ENCODE results near the gene MGARP. TPM values are rescaled to one million over a fixed set of nuclear protein-coding genes. Genes with fewer than 3 reads are reported as not detected.
A peak's percentile ranks its signal among the peaks of the same experiment; 100 is the strongest.

MGARP gene
- total RNA-seq, 2 experiments from 2014 or later: not detected

DNA sequence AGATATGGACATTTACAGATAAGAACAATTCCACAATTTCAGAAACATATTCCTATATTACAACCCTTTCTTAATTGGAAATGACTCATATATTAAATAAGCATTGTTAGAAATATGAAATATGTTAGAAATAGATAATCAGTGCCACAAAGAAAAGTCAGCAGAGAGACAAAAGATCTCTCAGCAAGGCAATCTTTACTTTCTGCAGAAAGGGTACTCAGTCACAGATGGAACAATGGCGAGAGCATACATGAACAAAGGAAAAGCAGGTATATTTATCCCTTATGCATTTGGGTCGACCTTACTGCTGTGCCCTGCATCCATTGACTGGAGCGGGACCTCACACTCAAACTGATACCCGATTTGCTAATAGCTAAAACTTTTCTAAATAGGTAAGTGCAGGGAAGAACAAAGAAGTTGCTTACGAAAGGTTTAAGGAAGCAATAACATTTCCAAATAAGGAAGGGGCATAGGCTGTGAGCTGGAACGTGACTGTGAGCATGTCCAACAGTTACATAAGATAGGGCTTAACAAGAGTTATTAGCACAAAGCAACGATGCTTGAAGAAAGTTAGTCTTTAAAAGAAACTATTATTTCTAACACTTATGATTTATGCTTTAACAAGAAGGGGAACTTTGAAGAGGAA lies 40.8 kb downstream of the MGARP start:
- Mint-ChIP-seq H3K9me3 (peaks cover 2% of the 10 kb centered on the region), H3K27me3 (no peaks in the 10 kb centered on the region), H3K4me1 (peaks cover 2% of the 10 kb centered on the region), H3K36me3 (ENCODE audit: low read depth) (no peaks in the 10 kb centered on the region), H3K4me3 (no peak overlapping the region), H3K27ac (no peak overlapping the region)
- ChIA-PET POLR2A (no interaction called here), CTCF (interaction anchor here (1.9 kb wide), 1 partner anchor 209 kb away, joined by 4 read pairs; no protein-coding TSS in a partner anchor)
- no peak for DNase-seq

DNA sequence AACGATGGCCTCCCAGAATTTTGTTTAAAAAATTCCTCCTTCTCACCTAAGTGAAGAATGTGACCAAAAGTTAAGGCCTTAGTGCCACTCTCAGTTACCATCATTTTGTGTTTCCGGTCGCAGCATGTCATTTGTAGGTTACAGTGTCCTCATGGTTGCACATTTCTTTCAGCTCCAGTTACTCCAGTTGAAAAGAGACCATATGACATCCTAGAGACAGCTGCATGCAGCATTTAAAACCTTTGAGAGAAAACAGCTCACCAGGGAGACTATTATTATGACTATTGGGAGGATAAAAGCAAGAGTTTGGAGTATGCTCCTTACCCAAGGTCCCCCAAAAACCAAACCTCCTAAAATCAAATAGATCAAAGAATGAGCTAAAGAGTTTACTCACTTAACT lies 45.8 kb downstream of the MGARP start:
- Mint-ChIP-seq H3K36me3 (ENCODE audit: low read depth) (no peaks in the 10 kb centered on the region), H3K9me3 (peaks cover under 1% of the 10 kb centered on the region), H3K4me1 (peaks cover 2% of the 10 kb centered on the region), H3K4me3 (no peak overlapping the region), H3K27ac (no peak overlapping the region), H3K27me3 (no peaks in the 10 kb centered on the region)
- no peak for DNase-seq
- ChIA-PET CTCF (no interaction called here), POLR2A (interaction anchor here (1.0 kb wide), 1 partner anchor 66 kb away, joined by 3 read pairs; no protein-coding TSS in a partner anchor)

DNA sequence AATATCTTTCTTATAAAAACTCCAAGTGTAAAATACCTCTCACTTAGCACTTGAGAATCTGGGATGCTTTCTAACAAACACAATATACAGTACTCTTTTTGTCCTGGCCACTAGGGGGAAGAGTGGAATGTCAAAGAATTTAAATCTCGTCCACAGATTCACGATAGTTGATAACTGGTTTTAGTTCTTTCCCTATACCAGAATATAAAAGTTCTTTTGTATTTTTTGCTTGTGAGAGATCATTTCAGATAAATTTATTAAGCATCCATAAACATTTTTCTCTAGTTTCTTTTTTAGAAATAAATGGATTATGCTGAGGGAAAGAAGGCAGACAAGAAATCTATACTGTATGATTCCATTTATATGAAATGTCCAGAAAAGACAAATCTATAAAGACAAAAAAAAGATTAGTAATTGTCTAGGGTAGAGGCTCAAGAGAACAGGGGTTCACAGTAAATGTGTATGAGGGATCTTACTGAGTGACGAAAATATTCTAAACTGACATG lies 50.4 kb downstream of the MGARP start:
- DNase-seq: no peak
- POLR2A ChIA-PET: no interaction called here
- H3K4me1 Mint-ChIP-seq: no peaks in the 10 kb centered on the region
- no peaks in the 10 kb centered on the region for H3K9me3 Mint-ChIP-seq
- no peaks in the 10 kb centered on the region for H3K36me3 Mint-ChIP-seq (ENCODE audit: low read depth)
- CTCF ChIA-PET: interaction anchor here (1.0 to 3.2 kb wide), 3 partner anchors 67 to 200 kb away, joined by 5 to 21 read pairs (median 7); partner anchors contain the start of gene NAA15
- H3K4me3 Mint-ChIP-seq: no peak overlapping the region
- no peak overlapping the region for H3K27ac Mint-ChIP-seq
- no peaks in the 10 kb centered on the region for H3K27me3 Mint-ChIP-seq

DNA sequence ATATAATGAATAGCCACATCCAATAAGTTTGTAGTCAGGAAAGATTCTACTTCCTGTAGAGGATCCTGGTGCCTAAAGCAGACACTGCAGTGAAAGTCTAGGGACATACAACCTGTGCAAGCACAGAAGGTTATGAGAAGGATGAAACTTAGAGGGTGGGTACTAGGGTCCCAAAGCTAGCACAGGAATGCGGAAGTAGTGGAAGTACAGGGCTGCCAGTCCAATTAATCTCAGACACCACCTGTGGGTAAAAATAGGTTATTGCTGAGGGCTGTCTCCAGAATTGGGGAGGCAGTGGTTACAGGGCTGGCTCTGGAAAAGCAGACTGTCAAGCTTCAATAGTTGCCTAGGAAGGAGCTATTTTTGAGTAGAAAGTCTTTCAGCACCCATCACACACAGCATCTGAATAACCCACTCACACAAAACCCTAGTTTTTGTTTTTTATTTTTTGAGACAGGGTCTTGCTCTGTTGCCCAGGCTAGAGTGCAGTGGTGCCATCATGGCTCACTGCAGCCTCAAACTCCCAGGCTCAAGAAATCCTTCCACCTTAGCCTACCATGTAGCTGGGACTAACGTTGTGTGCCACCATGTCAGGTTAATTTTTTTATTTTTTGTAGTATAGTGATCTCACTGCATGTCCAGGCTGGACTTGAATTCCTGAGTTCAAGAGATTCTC lies 52.2 kb downstream of the MGARP start:
- Mint-ChIP-seq H3K4me1 (peaks cover 8% of the 10 kb centered on the region), H3K36me3 (ENCODE audit: low read depth) (no peaks in the 10 kb centered on the region), H3K27ac (no peak overlapping the region), H3K27me3 (no peaks in the 10 kb centered on the region), H3K9me3 (no peaks in the 10 kb centered on the region), H3K4me3 (no peak overlapping the region)
- ChIA-PET CTCF (interaction anchor here (0.8 to 3.2 kb wide), 11 partner anchors 9 to 198 kb away, joined by 3 to 21 read pairs (median 4); partner anchors contain the start of genes MGARP and NAA15), POLR2A (no interaction called here)
- no peak for DNase-seq

DNA sequence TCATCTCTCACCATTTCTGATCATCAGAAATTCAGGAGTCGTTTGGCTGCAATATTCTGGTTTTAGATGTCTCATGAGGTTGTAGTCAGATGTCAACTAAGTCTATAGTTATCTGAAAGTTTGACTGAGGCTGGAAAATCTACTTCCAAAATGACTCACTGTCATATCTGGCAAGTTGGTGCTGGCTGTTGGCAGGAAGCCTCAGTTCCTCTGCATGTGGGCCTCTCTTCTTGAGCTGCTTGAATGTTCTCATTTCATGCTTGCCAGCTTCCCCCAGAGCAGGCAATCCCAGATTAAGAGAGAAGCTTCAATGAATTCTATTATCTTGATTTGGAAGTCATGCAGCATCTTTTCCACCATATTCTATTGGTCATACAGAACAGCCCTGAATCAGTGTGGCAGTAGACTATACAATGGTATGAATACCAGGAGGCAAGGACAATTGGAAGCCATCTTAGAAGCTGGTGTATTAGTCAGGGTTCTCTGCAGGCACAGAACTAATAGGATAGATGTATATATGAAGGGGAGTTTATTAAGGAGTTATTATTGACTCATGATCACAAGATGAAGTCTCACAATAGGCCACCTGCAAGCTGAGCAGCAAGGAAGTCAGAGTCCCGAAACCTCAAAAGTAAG lies 56.2 kb downstream of the MGARP start:
- ChIA-PET CTCF (interaction anchor here (0.6 to 1.0 kb wide), 3 partner anchors 14 to 193 kb away, joined by 3 to 5 read pairs (median 3); no protein-coding TSS in a partner anchor), POLR2A (no interaction called here)
- peak; percentile 18 for DNase-seq
- Mint-ChIP-seq H3K9me3 (no peaks in the 10 kb centered on the region), H3K27ac (no peak overlapping the region), H3K4me3 (no peak overlapping the region), H3K36me3 (ENCODE audit: low read depth) (no peaks in the 10 kb centered on the region), H3K4me1 (peaks cover 16% of the 10 kb centered on the region), H3K27me3 (no peaks in the 10 kb centered on the region)

DNA sequence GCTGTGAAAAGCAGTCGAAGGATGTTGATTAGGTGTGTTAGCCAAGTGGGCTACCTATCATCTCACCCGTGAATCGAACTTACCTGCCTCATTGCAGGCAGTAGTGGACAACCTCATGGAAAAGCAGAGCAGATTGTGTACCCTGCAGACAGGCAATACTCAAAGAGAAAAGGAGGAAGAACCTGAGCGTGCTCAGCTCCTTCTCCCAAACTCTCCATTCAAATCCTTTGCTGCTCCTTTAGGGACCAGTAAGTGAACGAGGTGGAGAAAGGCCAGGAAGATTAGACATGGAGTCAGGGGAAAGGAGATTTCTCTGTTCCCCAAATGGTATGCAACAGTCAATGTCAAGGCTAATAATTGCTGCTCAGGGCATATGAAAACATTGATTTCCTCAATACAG lies 57.8 kb downstream of the MGARP start:
- H3K27me3 Mint-ChIP-seq: no peaks in the 10 kb centered on the region
- H3K4me1 Mint-ChIP-seq: peaks cover 18% of the 10 kb centered on the region
- POLR2A ChIA-PET: no interaction called here
- H3K27ac Mint-ChIP-seq: no peak overlapping the region
- CTCF ChIA-PET: no interaction called here
- DNase-seq: no peak
- no peaks in the 10 kb centered on the region for H3K9me3 Mint-ChIP-seq
- H3K36me3 Mint-ChIP-seq (ENCODE audit: low read depth): no peaks in the 10 kb centered on the region
- H3K4me3 Mint-ChIP-seq: no peak overlapping the region

DNA sequence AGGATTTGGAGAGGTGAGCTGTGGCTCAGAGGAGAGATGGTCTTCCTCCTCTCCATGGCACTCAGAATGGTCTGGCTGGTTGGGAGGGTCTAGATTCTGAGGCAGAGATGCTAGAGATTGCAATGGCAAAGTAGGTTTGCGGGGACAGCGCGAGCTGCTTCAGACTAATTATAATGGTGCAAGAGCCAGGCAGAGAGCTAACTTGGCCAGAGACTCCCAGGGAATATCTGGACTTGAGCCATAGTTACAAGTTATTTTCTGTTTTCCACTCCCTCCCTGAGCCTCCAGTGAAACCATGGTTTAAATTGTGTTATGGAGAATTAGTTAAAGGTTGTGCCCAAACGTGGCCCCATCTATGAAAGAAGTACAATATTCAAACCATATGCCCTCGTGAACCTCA lies 58.3 kb downstream of the MGARP start:
- ChIA-PET CTCF (no interaction called here), POLR2A (no interaction called here)
- H3K4me3 Mint-ChIP-seq: no peak overlapping the region
- H3K36me3 Mint-ChIP-seq (ENCODE audit: low read depth): no peaks in the 10 kb centered on the region
- H3K27me3 Mint-ChIP-seq: no peaks in the 10 kb centered on the region
- H3K27ac Mint-ChIP-seq: no peak overlapping the region
- peaks cover 18% of the 10 kb centered on the region for H3K4me1 Mint-ChIP-seq
- H3K9me3 Mint-ChIP-seq: no peaks in the 10 kb centered on the region
- DNase-seq: no peak

DNA sequence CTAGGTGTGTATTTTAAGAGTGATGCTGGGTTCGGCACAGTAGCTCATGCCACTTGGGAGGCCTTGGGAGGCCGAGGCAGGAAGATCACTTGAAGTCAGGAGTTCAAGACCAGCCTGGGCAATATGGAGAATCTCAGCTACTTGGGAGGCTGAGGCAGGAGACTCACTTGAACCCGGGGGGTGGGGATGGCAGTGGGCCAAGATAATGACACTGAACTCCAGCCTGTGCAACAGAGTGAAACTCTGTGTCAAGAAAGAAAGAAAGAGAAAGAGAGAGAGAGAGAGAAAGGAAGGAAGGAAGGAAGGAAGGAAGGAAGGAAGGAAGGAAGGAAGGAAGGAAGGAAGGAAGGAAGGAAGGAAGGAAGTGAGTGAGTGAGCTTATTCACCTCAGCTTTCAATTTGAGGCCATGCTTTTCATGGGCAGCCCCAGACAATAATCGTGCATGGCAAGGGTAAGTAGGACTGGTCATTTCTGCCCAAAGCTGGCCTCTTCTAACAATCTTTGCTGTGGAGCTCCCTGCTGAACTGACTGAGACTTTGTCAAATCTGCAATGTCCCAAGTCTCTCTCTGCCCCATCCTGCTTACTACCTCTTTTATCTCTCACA lies 60.5 kb downstream of the MGARP start:
- no peak for DNase-seq
- H3K27ac Mint-ChIP-seq: no peak overlapping the region
- no peaks in the 10 kb centered on the region for H3K9me3 Mint-ChIP-seq
- H3K36me3 Mint-ChIP-seq (ENCODE audit: low read depth): no peaks in the 10 kb centered on the region
- ChIA-PET CTCF (interaction anchor here (0.7 to 1.9 kb wide), 2 partner anchors 164 to 189 kb away, joined by 4 read pairs; no protein-coding TSS in a partner anchor), POLR2A (interaction anchor here (1.0 kb wide), 1 partner anchor 139 kb away, joined by 3 read pairs; no protein-coding TSS in a partner anchor)
- no peaks in the 10 kb centered on the region for H3K27me3 Mint-ChIP-seq
- H3K4me1 Mint-ChIP-seq: peaks cover 18% of the 10 kb centered on the region
- no peak overlapping the region for H3K4me3 Mint-ChIP-seq

Other genes with a start within 250 kb of the MGARP start
- 10 to 100 TPM; 35.2 to 39.5 TPM for gene ELF2, start 103.0 kb downstream of the MGARP start, total RNA-seq
- gene NAA15, start 21.3 kb upstream of the MGARP start, total RNA-seq: 10 to 100 TPM; 45.7 to 52.5 TPM
- gene NDUFC1, start 22.3 kb upstream of the MGARP start, total RNA-seq: 10 to 100 TPM; 35.7 to 36.1 TPM
- gene RAB33B, start 173.9 kb upstream of the MGARP start, total RNA-seq: 1 to 10 TPM; 7.0 to 7.6 TPM